GM12872 (cell line): ENCODE results near the gene ANKRD2.
A peak's percentile ranks its signal among the peaks of the same experiment; 100 is the strongest.

Experiments used
- TF ChIP-seq, protein P1 (sequence below): IDR thresholded peaks from 3 replicates; pipeline ENCODE4 v1.5.1; 2011; ENCODE audit warnings: low read depth, mild to moderate bottlenecking, low read length, moderate library complexity; ENCODE audit not compliant: insufficient read depth

Gene ANKRD2

DNA sequence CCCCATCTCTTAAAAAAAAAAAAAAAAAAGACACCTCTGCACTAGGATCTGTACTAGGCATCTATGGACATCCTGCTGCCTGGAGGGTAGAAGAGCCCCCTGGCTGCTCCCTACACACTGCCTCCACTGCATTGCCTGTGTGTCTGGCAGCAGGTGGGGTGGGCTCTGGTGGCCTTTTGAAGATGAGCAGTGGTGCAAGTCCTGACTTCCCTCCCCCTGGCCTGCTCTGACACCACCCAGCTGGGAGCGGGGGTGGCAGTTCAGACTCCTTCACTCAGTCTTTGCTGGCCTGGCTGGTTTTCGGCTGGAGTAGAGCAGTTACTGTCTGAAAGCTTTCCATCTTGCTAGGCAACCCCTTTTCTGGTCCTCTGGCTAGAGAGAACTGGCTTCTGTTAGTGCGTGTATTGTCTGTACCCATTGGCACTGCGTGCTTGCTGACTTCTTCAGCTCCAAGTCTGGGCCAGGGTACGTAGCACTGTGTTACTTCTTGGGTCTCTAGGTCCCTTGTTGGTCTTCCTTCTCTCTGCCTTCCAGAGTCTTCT, 34.6 kb downstream of the ANKRD2 start:
- TF ChIP-seq, protein P1, sequence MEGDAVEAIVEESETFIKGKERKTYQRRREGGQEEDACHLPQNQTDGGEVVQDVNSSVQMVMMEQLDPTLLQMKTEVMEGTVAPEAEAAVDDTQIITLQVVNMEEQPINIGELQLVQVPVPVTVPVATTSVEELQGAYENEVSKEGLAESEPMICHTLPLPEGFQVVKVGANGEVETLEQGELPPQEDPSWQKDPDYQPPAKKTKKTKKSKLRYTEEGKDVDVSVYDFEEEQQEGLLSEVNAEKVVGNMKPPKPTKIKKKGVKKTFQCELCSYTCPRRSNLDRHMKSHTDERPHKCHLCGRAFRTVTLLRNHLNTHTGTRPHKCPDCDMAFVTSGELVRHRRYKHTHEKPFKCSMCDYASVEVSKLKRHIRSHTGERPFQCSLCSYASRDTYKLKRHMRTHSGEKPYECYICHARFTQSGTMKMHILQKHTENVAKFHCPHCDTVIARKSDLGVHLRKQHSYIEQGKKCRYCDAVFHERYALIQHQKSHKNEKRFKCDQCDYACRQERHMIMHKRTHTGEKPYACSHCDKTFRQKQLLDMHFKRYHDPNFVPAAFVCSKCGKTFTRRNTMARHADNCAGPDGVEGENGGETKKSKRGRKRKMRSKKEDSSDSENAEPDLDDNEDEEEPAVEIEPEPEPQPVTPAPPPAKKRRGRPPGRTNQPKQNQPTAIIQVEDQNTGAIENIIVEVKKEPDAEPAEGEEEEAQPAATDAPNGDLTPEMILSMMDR, result no peak

- TF ChIP-seq, protein P1, result no peak
Measured at GRCh38 chr10:97608991-97609561, 36.5 kb downstream of the ANKRD2 start.

DNA sequence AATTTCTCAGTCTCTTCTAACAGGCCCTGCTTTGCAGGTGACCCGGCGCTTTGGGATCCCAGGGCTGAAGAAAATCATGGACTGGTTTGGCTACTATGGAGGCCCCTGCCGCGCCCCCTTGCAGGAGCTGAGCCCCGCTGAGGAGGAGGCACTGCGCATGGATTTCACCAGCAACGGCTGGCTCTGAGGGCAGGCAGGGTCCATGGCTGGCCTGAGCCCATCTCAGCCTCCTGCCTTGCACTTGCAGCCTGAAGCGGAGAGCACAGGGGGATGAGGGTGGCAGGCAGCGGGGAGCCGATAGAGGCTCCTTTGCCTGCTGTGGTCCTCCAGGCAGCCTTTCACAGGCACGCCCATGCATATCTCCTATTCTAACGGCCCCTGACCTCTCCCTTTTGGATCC, 38.9 kb downstream of the ANKRD2 start:
- TF ChIP-seq, protein P1, result no peak

- TF ChIP-seq, protein P1, result peak; percentile 22; the same call in 1 of the 3 replicates
Measured at GRCh38 chr10:97612386-97612785, 39.8 kb downstream of the ANKRD2 start.

GRCh38 chr10:97618285-97618684, 45.7 kb downstream of the ANKRD2 start:
- TF ChIP-seq, protein P1, result no peak

GRCh38 chr10:97618733-97619132, 46.2 kb downstream of the ANKRD2 start:
- TF ChIP-seq, protein P1, result no peak

DNA sequence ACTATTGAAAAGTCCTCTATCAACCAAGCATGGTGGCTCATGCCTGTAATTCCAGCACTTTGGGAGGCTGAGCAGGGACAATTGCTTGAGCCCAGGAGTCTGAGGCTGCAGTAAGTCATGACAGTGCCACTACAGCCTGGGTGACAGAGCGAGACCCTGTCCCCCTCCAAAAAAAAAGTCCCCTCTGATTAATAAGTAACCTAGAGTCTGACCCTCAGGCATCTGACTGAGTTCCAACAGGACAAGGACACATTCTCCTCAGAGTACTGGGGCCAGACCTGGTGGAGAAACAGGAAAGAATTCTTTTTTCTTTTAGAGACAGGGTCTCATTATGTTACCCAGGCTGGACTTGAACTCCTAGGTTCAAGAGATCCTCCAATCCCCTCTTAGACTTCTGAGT, 50.7 kb downstream of the ANKRD2 start:
- TF ChIP-seq, protein P1, result no peak

GRCh38 chr10:97627731-97628130, 55.2 kb downstream of the ANKRD2 start:
- TF ChIP-seq, protein P1, result no peak
